ENCODE results near the gene CALML6.

The CALML6 gene

GRCh38 chr1:1946540-1946939 lies 31.5 kb downstream of the CALML6 start:
- no peak for TF ChIP-seq CTCF (conservative IDR thresholded peaks at IDR 0.05; ENCODE audit: control insufficient read depth, insufficient read depth, low read depth, low read length)
- DNase-seq (ENCODE audit: low read depth), result peak; percentile 3
- H3K4me3 ChIP-seq (ENCODE audit: control insufficient read depth, low read depth, low read length), result no peak overlapping the region

DNA sequence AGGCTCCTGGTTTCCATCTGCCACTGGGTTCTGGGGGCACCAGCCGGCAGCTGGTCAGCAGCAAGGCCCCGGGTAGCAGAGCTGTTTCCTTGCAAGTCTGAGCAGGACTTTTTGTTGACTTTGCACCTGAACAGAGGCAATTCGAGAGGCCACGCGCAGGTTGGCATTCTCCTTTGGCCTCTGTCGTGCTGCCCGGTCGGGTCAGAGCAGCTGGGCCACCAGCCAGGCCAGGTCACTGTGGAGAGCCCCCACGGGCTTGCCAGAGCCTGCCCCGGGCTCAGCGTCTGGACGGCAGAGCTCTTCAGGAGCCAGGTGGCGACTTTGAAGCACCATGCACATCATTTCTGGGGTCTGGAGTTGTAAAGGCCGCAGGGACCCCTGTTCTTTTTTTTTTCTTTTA lies 32.4 kb downstream of the CALML6 start:
- no peak for TF ChIP-seq CTCF (conservative IDR thresholded peaks at IDR 0.05; ENCODE audit: control insufficient read depth, insufficient read depth, low read depth, low read length)
- no peak for DNase-seq (ENCODE audit: low read depth)
- no peak overlapping the region for H3K4me3 ChIP-seq (ENCODE audit: control insufficient read depth, low read depth, low read length)

GRCh38 chr1:1948783-1949182 lies 33.7 kb downstream of the CALML6 start:
- TF ChIP-seq CTCF (conservative IDR thresholded peaks at IDR 0.05; ENCODE audit: control insufficient read depth, insufficient read depth, low read depth, low read length), result no peak
- DNase-seq (ENCODE audit: low read depth), result no peak
- H3K4me3 ChIP-seq (ENCODE audit: control insufficient read depth, low read depth, low read length), result no peak overlapping the region

DNA sequence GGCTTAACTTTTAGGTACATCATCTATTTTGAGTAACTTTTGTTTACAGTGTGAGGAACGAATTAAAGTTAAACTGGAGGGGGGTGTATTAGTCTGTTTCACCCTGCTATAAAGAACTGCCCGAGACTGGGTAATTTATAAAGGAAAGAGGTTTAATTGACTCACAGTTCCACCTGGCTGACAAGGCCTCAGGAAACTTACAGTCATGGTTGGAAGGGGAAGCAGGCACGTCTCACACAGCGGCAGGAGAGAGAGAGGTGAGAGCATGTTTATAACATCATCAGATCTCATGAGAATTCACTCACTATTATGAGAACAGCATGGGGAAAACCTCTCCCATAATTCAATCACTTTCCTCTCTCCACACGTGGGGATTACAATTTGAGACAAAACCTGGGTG lies 35.9 kb downstream of the CALML6 start:
- H3K4me3 ChIP-seq (ENCODE audit: control insufficient read depth, low read depth, low read length), result no peak overlapping the region
- TF ChIP-seq CTCF (conservative IDR thresholded peaks at IDR 0.05; ENCODE audit: control insufficient read depth, insufficient read depth, low read depth, low read length), result no peak
- no peak for DNase-seq (ENCODE audit: low read depth)

GRCh38 chr1:1954015-1954414 lies 39.0 kb downstream of the CALML6 start:
- H3K4me3 ChIP-seq (ENCODE audit: control insufficient read depth, low read depth, low read length), result no peak overlapping the region
- TF ChIP-seq CTCF (conservative IDR thresholded peaks at IDR 0.05; ENCODE audit: control insufficient read depth, insufficient read depth, low read depth, low read length), result no peak
- DNase-seq (ENCODE audit: low read depth), result no peak

DNA sequence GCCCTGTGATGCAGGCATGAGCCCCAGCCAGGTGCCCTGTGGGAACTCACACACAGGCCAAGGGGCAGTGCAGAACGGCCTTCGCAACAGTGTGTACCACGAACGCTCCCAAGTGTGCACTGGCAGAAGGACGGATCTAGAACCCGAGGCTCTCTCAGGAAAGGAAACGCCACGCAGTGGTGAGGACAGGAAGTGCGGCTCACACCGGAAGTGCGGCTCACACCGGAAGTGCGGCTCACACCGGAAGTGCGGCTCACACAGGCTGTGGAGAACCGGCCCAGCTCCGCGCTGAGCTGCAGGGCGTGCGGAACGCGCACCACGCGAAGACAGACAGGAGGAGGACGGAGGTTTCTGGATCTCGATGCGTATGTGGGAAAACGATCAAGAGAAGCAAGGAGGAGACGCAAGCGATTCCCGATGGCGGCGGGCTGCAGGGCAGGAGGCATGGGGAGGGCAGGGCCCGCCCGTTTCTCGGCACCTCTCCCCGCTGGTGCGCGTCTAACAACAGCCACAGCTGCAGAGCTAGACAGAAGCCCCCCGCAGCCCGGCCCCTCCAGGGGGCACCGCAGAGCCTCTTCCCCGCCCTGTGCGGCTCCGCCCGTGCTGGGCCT lies 39.9 kb downstream of the CALML6 start:
- TF ChIP-seq CTCF (conservative IDR thresholded peaks at IDR 0.05; ENCODE audit: control insufficient read depth, insufficient read depth, low read depth, low read length), result no peak

DNA sequence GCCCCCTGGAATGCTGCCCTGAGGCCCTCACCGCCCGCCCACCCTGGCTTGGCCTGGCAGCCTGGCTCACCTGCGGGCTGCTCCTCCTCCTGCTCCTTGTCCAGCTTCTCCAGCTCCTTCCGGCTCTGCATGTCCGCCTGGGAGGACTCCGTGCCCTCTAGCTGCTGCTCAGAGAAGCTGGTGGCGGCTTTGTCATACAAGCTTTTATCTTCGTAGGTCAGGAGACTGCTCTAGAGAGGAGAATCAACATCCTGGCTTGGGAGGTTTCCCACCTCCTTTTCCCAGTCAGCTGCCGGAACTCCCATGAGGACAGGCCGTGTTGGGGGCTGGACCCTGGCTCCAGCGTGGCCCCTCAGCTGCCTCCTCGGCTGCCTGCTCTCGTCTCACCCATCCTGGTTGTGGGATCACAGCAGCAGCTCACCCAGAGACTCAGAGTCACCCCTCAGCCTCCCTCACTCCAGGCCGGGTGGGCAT lies 40.6 kb downstream of the CALML6 start:
- H3K4me3 ChIP-seq (ENCODE audit: control insufficient read depth, low read depth, low read length), result no peak overlapping the region
- no peak for DNase-seq (ENCODE audit: low read depth)
- no peak for TF ChIP-seq CTCF (conservative IDR thresholded peaks at IDR 0.05; ENCODE audit: control insufficient read depth, insufficient read depth, low read depth, low read length)

More for the DNA sequence above, 39.9 kb downstream of the CALML6 start:
- no peak overlapping the region for H3K4me3 ChIP-seq (ENCODE audit: control insufficient read depth, low read depth, low read length)
- DNase-seq (ENCODE audit: low read depth), result no peak
